GM19324 (cell line): Measurements from ENCODE around the gene VPS45.
"Not testable (repeated sequence)": the region's sequence is repeated elsewhere in the genome, so short reads cannot be mapped to it uniquely, and the experiment has no call there.

ENCODE experiments used
- ATAC-seq: cut with Tn5 transposase; IDR thresholded peaks from one replicate; pipeline ENCODE4 v1.9.1; 2021; ENCODE audit warnings: mild to moderate bottlenecking, moderate library complexity; ENCODE audit not compliant: unreplicated experiment, low FRiP score

VPS45 gene

GRCh38 chr1:150126811-150127210 is 59.2 kb downstream of the VPS45 start:
- ATAC-seq = no peak

GRCh38 chr1:150127464-150127863 is 59.9 kb downstream of the VPS45 start:
- ATAC-seq = no peak

GRCh38 chr1:150127868-150128267 is 60.3 kb downstream of the VPS45 start:
- ATAC-seq = no peak

- ATAC-seq = no peak
Measured at GRCh38 chr1:150132372-150132771, 64.8 kb downstream of the VPS45 start.

GRCh38 chr1:150134537-150134936 is 67.0 kb downstream of the VPS45 start:
- ATAC-seq = no peak

GRCh38 chr1:150135400-150135799 is 67.8 kb downstream of the VPS45 start:
- not testable (repeated sequence) for ATAC-seq

GRCh38 chr1:150138044-150138443 is 70.5 kb downstream of the VPS45 start:
- no peak for ATAC-seq

- no peak for ATAC-seq
Measured at GRCh38 chr1:150141452-150141851, 73.9 kb downstream of the VPS45 start.

GRCh38 chr1:150142083-150142482 is 74.5 kb downstream of the VPS45 start:
- no peak for ATAC-seq

GRCh38 chr1:150144606-150145005 is 77.0 kb downstream of the VPS45 start:
- no peak for ATAC-seq

GRCh38 chr1:150146016-150146415 is 78.4 kb downstream of the VPS45 start:
- not testable (repeated sequence) for ATAC-seq

- no peak for ATAC-seq
Measured at GRCh38 chr1:150146849-150147542, 79.4 kb downstream of the VPS45 start.

- no peak for ATAC-seq
Measured at GRCh38 chr1:150148837-150149270, 81.3 kb downstream of the VPS45 start.

GRCh38 chr1:150149271-150150132 is 81.9 kb downstream of the VPS45 start, which contains the start of gene PLEKHO1:
TSS of gene PLEKHO1 (plus strand) at chr1:150149916. CDS start at chr1:150150258, 342 bp downstream.
- ATAC-seq = peak; percentile 48

GRCh38 chr1:150150133-150151021 is 82.8 kb downstream of the VPS45 start:
- peak; percentile 17 for ATAC-seq

GRCh38 chr1:150151291-150152181 is 84.0 kb downstream of the VPS45 start:
- ATAC-seq = no peak

GRCh38 chr1:150152182-150152536 is 84.6 kb downstream of the VPS45 start:
- no peak for ATAC-seq

GRCh38 chr1:150152772-150153456 is 85.3 kb downstream of the VPS45 start:
- no peak for ATAC-seq

GRCh38 chr1:150154143-150154542 is 86.6 kb downstream of the VPS45 start:
- no peak for ATAC-seq
